Activated effector memory CD4-positive, alpha-beta T cell treated with Interleukin-2 at 50 U/mL for 16 hours (primary cell): ENCODE data around the gene OSBP2.

Experiments used
- DNase-seq: peaks from one replicate; pipeline ENCODE4 v3.0.0-alpha.2; 2020

OSBP2 gene

GRCh38 chr22:30884211-30885000 is 189.7 kb downstream of the OSBP2 start:
- no peak for DNase-seq

- no peak for DNase-seq
Observed at GRCh38 chr22:30885001-30885366, 190.3 kb downstream of the OSBP2 start.

GRCh38 chr22:30885591-30885990 is 190.9 kb downstream of the OSBP2 start:
- no peak for DNase-seq

- DNase-seq: no peak
Observed at GRCh38 chr22:30887453-30887852, 192.8 kb downstream of the OSBP2 start.

GRCh38 chr22:30887861-30888260 is 193.2 kb downstream of the OSBP2 start:
- DNase-seq: no peak

- no peak for DNase-seq
Observed at GRCh38 chr22:30889268-30889995, 194.8 kb downstream of the OSBP2 start.

GRCh38 chr22:30889996-30890480 is 195.4 kb downstream of the OSBP2 start:
- DNase-seq: no peak

- no peak for DNase-seq
Observed at GRCh38 chr22:30890686-30891442, 196.2 kb downstream of the OSBP2 start.

GRCh38 chr22:30891443-30891755 is 196.7 kb downstream of the OSBP2 start:
- DNase-seq: no peak

GRCh38 chr22:30891781-30892180 is 197.1 kb downstream of the OSBP2 start:
- DNase-seq: no peak

GRCh38 chr22:30892286-30892685 is 197.6 kb downstream of the OSBP2 start:
- no peak for DNase-seq

- DNase-seq: no peak
Observed at GRCh38 chr22:30892731-30893221, 198.1 kb downstream of the OSBP2 start.

- no peak for DNase-seq
Observed at GRCh38 chr22:30893434-30894370, 199.0 kb downstream of the OSBP2 start.

GRCh38 chr22:30894371-30894740 is 199.7 kb downstream of the OSBP2 start:
- no peak for DNase-seq

- no peak for DNase-seq
Observed at GRCh38 chr22:30902496-30903357, 208.1 kb downstream of the OSBP2 start.

- DNase-seq: no peak
Observed at GRCh38 chr22:30903876-30904460, 209.3 kb downstream of the OSBP2 start.

- no peak for DNase-seq
Observed at GRCh38 chr22:30905696-30906341, 211.1 kb downstream of the OSBP2 start.

- no peak for DNase-seq
Observed at GRCh38 chr22:30906411-30906810, 211.7 kb downstream of the OSBP2 start.

GRCh38 chr22:30906946-30907345 is 212.3 kb downstream of the OSBP2 start:
- no peak for DNase-seq

GRCh38 chr22:30908051-30908461 is 213.4 kb downstream of the OSBP2 start:
- no peak for DNase-seq
